ENCODE results near the gene C19orf85. TPM values are rescaled to one million over a fixed set of nuclear protein-coding genes. Genes with fewer than 3 reads are reported as not detected.

C19orf85 gene
- polyA plus RNA-seq, 2 of the 4 experiments (the other 2 are of a cell fraction), result not detected

GRCh38 chr19:55452749-55453346 is 11.7 kb downstream of the C19orf85 start:
- H3K4me2 ChIP-seq, result peak overlapping the region; percentile 12; the same call in 2 of the 3 replicates
- H3K9me3 ChIP-seq, result no peaks in the 10 kb centered on the region
- peak in 1 of 2 experiments; percentile 63; a peak in 3 of 6 replicates for ATAC-seq
- no peak for TF ChIP-seq HOXB13 (CRISPR knock-in tag; IDR thresholded peaks at IDR 0.05; ENCODE audit: low read depth)
- TF ChIP-seq CBX8 (IDR thresholded peaks at IDR 0.05), result no peak
- ChIA-PET CTCF (interaction anchor here (0.5 to 4.3 kb wide), 20 partner anchors 8 to 378 kb away, joined by 3 to 39 read pairs (median 4); partner anchors contain the start of gene NAT14), POLR2A (interaction anchor here (1.3 to 1.9 kb wide), 2 partner anchors 45 to 46 kb away, joined by 4 to 5 read pairs; partner anchors contain the start of gene UBE2S)
- H3K4me1 ChIP-seq, result peaks cover 31% of the 10 kb centered on the region
- no peak for FAIRE-seq
- H3K27ac ChIP-seq, result no peak overlapping the region
- 87% methylated on average over 26 of the region's 34 CpGs for WGBS (ENCODE audit: missing lambda C conversion rate)
- DNase-seq (ENCODE audit: low read depth in 1 of 2, low spot score in 1 of 2), result peak; percentile 66 to 80
- no peak overlapping the region for H3K4me3 ChIP-seq

GRCh38 chr19:55451965-55452748 is 12.4 kb downstream of the C19orf85 start:
- 70% methylated on average over 23 of the region's 57 CpGs for WGBS (ENCODE audit: missing lambda C conversion rate)
- CTCF ChIA-PET, result interaction anchor here (0.6 to 4.3 kb wide), 6 partner anchors 11 to 311 kb away, joined by 3 to 26 read pairs (median 7); no protein-coding TSS in a partner anchor
- FAIRE-seq, result no peak

More at GRCh38 chr19:55451965-55452748, 12.4 kb downstream of the C19orf85 start:
- POLR2A ChIA-PET, result interaction anchor here (1.3 to 1.9 kb wide), 2 partner anchors 44 to 45 kb away, joined by 4 to 5 read pairs; partner anchors contain the start of gene UBE2S
- H3K4me1 ChIP-seq, result peaks cover 32% of the 10 kb centered on the region
- no peak for DNase-seq (ENCODE audit: low read depth in 1 of 2, low spot score in 1 of 2)
- TF ChIP-seq TFCP2L1 (CRISPR knock-in tag; IDR thresholded peaks at IDR 0.05) (no peak), USF2 (IDR thresholded peaks at IDR 0.05) (no peak), HOXB13 (CRISPR knock-in tag; IDR thresholded peaks at IDR 0.05; ENCODE audit: low read depth) (no peak), KDM1A (IDR thresholded peaks at IDR 0.05; ENCODE audit: low read depth) (no peak), CBX8 (IDR thresholded peaks at IDR 0.05) (no peak), PHF8 (IDR thresholded peaks at IDR 0.05; ENCODE audit: borderline replicate concordance, low read depth) (no peak), E2F6 (IDR thresholded peaks at IDR 0.05; ENCODE audit: borderline replicate concordance, low read depth) (no peak), HES2 (IDR thresholded peaks at IDR 0.05) (no peak), RFX5 (IDR thresholded peaks at IDR 0.05) (no peak), CTCF (IDR thresholded peaks at IDR 0.05) (no peak), RCOR1 (IDR thresholded peaks at IDR 0.05; ENCODE audit: low read depth, low read length) (no peak), FOXS1 (CRISPR knock-in tag; IDR thresholded peaks at IDR 0.05) (no peak), POLR2A (IDR thresholded peaks at IDR 0.05; ENCODE audit: low read length) (no peak), KDM5A (IDR thresholded peaks at IDR 0.05) (no peak), MAX (IDR thresholded peaks at IDR 0.05) (no peak), ESRRA (IDR thresholded peaks at IDR 0.05; ENCODE audit: borderline replicate concordance, low read length) (no peak), FOSL2 (IDR thresholded peaks at IDR 0.05) (no peak), FOSL2 (CRISPR knock-in tag; IDR thresholded peaks at IDR 0.05) (no peak), CHD4 (IDR thresholded peaks at IDR 0.05; ENCODE audit: borderline replicate concordance) (no peak), POLR2AphosphoS2 (conservative IDR thresholded peaks at IDR 0.05; ENCODE audit: low read length) (no peak)
- peak overlapping the region; percentile 98 for H3K4me2 ChIP-seq
- peak overlapping the region in 1 of 2 experiments; percentile 68; a peak in 3 of 6 replicates for H3K27ac ChIP-seq
- H3K4me3 ChIP-seq, result peak overlapping the region; percentile 44
- H3K9me3 ChIP-seq, result no peaks in the 10 kb centered on the region
- ATAC-seq, result no peak
